ENCODE data around the gene HSPA12A. TPM values are rescaled to one million over a fixed set of nuclear protein-coding genes. Genes with fewer than 3 reads are reported as not detected.

HSPA12A gene
- total and polyA plus RNA-seq, 2 of the 13 experiments (the other 11 are each of a cell fraction or from before 2014, with no cell fraction given) = 6.4 to 13.6 TPM

GRCh38 chr10:116768786-116769185 lies 26.4 kb upstream of the HSPA12A start:
- DNase-seq (ENCODE audit: low spot score) (no peak), ATAC-seq (no peak), FAIRE-seq (no peak)
- ChIA-PET POLR2A (interaction anchor here (1.3 kb wide), 1 partner anchor 21 kb away, joined by 3 read pairs; no protein-coding TSS in a partner anchor), CTCF (ENCODE audit: low intra/inter-chr PET ratio, low total read pairs) (no interaction called here)
- no TSS peak for BruUV-seq (replicated peaks)
- Histone ChIP-seq H3K4me1 (ENCODE audit: insufficient read depth, low read length) (peaks cover 80% of the 10 kb centered on the region), H2AFZ (ENCODE audit: low read length) (no peak overlapping the region), H3K9ac (ENCODE audit: insufficient read depth, low read depth, low read length) (no peak overlapping the region), H3K79me2 (ENCODE audit: insufficient read depth, low read length) (no peaks in the 10 kb centered on the region), H3K27me3 (ENCODE audit: control insufficient read depth in 1 of 2, insufficient read depth in 2 of 2, low read length in 2 of 2) (peaks cover 0 to 2% of the 10 kb centered on the region in 2 experiments; a peak in 2 of 5 replicates), H3K9me3 (ENCODE audit: low read length) (peaks cover 4% of the 10 kb centered on the region), H3K36me3 (replicated peaks in 1 of 2; ENCODE audit: control insufficient read depth in 1 of 2, insufficient read depth in 2 of 2, low read length in 2 of 2) (no peaks in the 10 kb centered on the region), H3K27ac (ENCODE audit: extremely low read length, insufficient read depth, low read length) (no peak overlapping the region), H3K4me3 (replicated peaks in 1 of 3; ENCODE audit: insufficient read depth in 1 of 3, low read depth in 2 of 3, low read length in 3 of 3) (no peak overlapping the region), H4K20me1 (ENCODE audit: insufficient read depth, low read length) (no peaks in the 10 kb centered on the region), H3K4me2 (ENCODE audit: low read depth, low read length) (no peak overlapping the region)
- intact Hi-C loops (cut with micrococcal nuclease; ENCODE audit: unreplicated experiment) (loop anchor here (1.0 kb wide), 1 partner anchor 86 kb away; no protein-coding TSS in a partner anchor), in situ Hi-C loops (cut with HindIII; ENCODE audit: extremely low pct_ligation_motif_present, low pct_unique_long_range_greater_than_20kb) (no loop called here)
- 0% methylated on average over 4 of the region's 4 CpGs for WGBS (ENCODE audit: low lambda C conversion rate)
- TF ChIP-seq ZNF75D (CRISPR knock-in tag; IDR thresholded peaks at IDR 0.05; ENCODE audit: borderline replicate concordance) = no peak
- no peak for TF ChIP-seq PRDM10 (CRISPR knock-in tag; IDR thresholded peaks at IDR 0.05; ENCODE audit: low read depth)
- no peak for TF ChIP-seq CBX2 (IDR thresholded peaks at IDR 0.05; ENCODE audit: low read depth, low read length)
- TF ChIP-seq CBX2 (CRISPR knock-in tag; IDR thresholded peaks at IDR 0.05; ENCODE audit: low read depth) = no peak
- no peak for TF ChIP-seq ZNF672 (CRISPR knock-in tag; IDR thresholded peaks at IDR 0.05)
- TF ChIP-seq ATAD3A (CRISPR knock-in tag; IDR thresholded peaks at IDR 0.05) = no peak
